ENCODE measurements around the gene ZNF497.

DNA sequence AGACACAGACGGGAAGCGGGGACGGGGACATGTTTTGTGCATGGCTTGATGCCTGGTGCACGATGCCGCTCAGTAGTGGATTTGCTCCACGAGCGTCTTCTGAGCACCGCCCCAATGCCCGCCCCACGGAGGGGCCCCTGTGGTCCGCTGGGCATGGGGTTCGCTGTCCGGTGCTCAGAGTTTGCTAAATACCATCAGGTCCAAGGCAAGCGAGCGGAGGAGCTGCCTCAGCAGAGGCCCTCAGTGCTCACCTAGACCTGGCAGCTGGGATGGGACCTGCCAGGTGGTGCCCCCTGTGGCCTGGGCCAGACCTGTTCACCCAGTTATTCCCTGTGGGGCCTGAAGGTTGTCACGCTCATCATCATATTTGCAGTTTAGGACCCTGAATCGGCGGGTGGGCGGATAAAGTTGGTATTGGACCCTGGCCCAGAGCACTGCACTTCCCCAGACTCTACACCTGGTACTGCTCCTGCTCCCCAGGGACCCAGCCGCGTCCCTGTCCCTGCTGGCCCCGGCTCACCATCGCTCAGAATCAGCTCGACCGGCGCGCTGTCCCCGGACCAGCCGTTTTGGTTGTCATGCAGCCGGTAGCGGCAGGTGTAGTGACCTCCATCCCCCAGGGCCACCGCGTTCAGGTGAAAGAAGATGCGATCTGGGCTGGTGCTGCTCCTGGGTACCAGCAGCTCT lies 11.5 kb downstream of the ZNF497 start:
- TF ChIP-seq, protein P1, sequence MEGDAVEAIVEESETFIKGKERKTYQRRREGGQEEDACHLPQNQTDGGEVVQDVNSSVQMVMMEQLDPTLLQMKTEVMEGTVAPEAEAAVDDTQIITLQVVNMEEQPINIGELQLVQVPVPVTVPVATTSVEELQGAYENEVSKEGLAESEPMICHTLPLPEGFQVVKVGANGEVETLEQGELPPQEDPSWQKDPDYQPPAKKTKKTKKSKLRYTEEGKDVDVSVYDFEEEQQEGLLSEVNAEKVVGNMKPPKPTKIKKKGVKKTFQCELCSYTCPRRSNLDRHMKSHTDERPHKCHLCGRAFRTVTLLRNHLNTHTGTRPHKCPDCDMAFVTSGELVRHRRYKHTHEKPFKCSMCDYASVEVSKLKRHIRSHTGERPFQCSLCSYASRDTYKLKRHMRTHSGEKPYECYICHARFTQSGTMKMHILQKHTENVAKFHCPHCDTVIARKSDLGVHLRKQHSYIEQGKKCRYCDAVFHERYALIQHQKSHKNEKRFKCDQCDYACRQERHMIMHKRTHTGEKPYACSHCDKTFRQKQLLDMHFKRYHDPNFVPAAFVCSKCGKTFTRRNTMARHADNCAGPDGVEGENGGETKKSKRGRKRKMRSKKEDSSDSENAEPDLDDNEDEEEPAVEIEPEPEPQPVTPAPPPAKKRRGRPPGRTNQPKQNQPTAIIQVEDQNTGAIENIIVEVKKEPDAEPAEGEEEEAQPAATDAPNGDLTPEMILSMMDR (IDR thresholded peaks at IDR 0.05; ENCODE audit: poor library complexity): no peak
- no peak for TF ChIP-seq EZH2phosphoT487 (IDR thresholded peaks at IDR 0.05; ENCODE audit: low read depth, severe bottlenecking, unreplicated experiment)

Data from hepatocyte (in vitro differentiated cells).